Liver (tissue), 9 donors: ENCODE measurements around the gene BEAN1. TPM values are rescaled to one million over a fixed set of nuclear protein-coding genes. Genes with fewer than 3 reads are reported as not detected.

Experiments used
- DNase-seq: peaks from one replicate; pipeline ENCODE4 v3.0.0-alpha.2; 2017; ENCODE audit warnings: low spot score
- H3K27ac ChIP-seq, 2 donors: one replicate each; pipeline ENCODE4 v1.7.0; 2013; ENCODE audit warnings: inconsistent platforms in 2 of 2, low read length in 2 of 2, control low read depth in 1 of 2, low read depth in 1 of 2, mild to moderate bottlenecking in 1 of 2
- H3K27me3 ChIP-seq, 4 donors: one replicate each; pipeline versions ENCODE4 v1.6.1 to v1.7.0; 2013; ENCODE audit warnings: low read length in 3 of 4, inconsistent platforms in 1 of 4, mild to moderate bottlenecking in 1 of 4, moderate library complexity in 1 of 4; ENCODE audit not compliant: control insufficient read depth in 4 of 4, insufficient read depth in 4 of 4
- H3K36me3 ChIP-seq, 4 donors: one replicate each; pipeline versions ENCODE4 v1.6.1 to v1.7.0; 2013; ENCODE audit warnings: low read length in 3 of 4, mild to moderate bottlenecking in 3 of 4, low read depth in 1 of 4, moderate library complexity in 1 of 4; ENCODE audit not compliant: control insufficient read depth in 4 of 4, insufficient read depth in 3 of 4
- H3K4me1 ChIP-seq, 4 donors: one replicate each; pipeline versions ENCODE4 v1.6.1 to v1.7.0; 2013; ENCODE audit warnings: low read length in 3 of 4, mild to moderate bottlenecking in 3 of 4, moderate library complexity in 1 of 4; ENCODE audit not compliant: control insufficient read depth in 4 of 4, insufficient read depth in 4 of 4
- H3K4me3 ChIP-seq, 3 donors: one replicate each; pipeline versions ENCODE4 v1.6.1 to v1.7.0; 2013; ENCODE audit warnings: low read length in 3 of 3, control low read depth in 1 of 3, low read depth in 1 of 3, mild to moderate bottlenecking in 1 of 3
- H3K9ac ChIP-seq, 2 donors: one replicate each; pipeline ENCODE4 v1.7.0; 2013; ENCODE audit warnings: low read length in 2 of 2, mild to moderate bottlenecking in 2 of 2, moderate library complexity in 2 of 2, control low read depth in 1 of 2, low read depth in 1 of 2
- H3K9me3 ChIP-seq, 4 donors: one replicate each; pipeline versions ENCODE4 v1.6.1 to v1.7.0; 2013; ENCODE audit warnings: low read length in 3 of 4; ENCODE audit not compliant: control insufficient read depth in 4 of 4
- ATF3 ChIP-seq: IDR thresholded peaks from 2 replicates; pipeline ENCODE4 v1.6.1; 2016; ENCODE audit warnings: antibody characterized with exemption
- CTCF ChIP-seq: fragments of 150-350 bp; IDR thresholded peaks from 2 replicates; pipeline ENCODE4 v1.5.1; 2017; ENCODE audit warnings: improper control_type of control experiment, low read depth, low read length; ENCODE audit not compliant: missing input control
- EGR1 ChIP-seq, 2 donors: IDR thresholded peaks; 2 replicates each; pipeline ENCODE4 v1.6.1; 2016 to 2018; ENCODE audit warnings: antibody characterized with exemption in 2 of 2, low read depth in 2 of 2
- FOXA1 ChIP-seq: IDR thresholded peaks from 2 replicates; pipeline ENCODE4 v1.6.1; 2016; ENCODE audit warnings: antibody characterized with exemption
- FOXA2 ChIP-seq: IDR thresholded peaks from 2 replicates; pipeline ENCODE4 v1.6.1; 2016; ENCODE audit warnings: antibody characterized with exemption
- GABPA ChIP-seq, 2 donors: IDR thresholded peaks in 1 of 2; conservative IDR thresholded peaks in 1 of 2; 2 replicates each; pipeline ENCODE4 v1.6.1; 2016; ENCODE audit warnings: antibody characterized with exemption in 2 of 2, mild to moderate bottlenecking in 1 of 2, moderate library complexity in 1 of 2
- HNF4A ChIP-seq, 2 donors: conservative IDR thresholded peaks; 2 replicates each; pipeline ENCODE4 v1.6.1; 2016; ENCODE audit warnings: antibody characterized with exemption in 2 of 2, mild to moderate bottlenecking in 2 of 2
- HNF4G ChIP-seq: IDR thresholded peaks from 2 replicates; pipeline ENCODE4 v1.6.1; 2016; ENCODE audit warnings: antibody characterized with exemption
- JUND ChIP-seq, 2 donors: IDR thresholded peaks; 2 replicates each; pipeline ENCODE4 v1.6.1; 2016; ENCODE audit warnings: antibody characterized with exemption in 2 of 2
- MAX ChIP-seq: IDR thresholded peaks from 2 replicates; pipeline ENCODE4 v1.6.1; 2016; ENCODE audit warnings: antibody characterized with exemption
- NR2F2 ChIP-seq: IDR thresholded peaks from 2 replicates; pipeline ENCODE4 v1.6.1; 2016; ENCODE audit warnings: antibody characterized with exemption
- RAD21 ChIP-seq, 2 donors: IDR thresholded peaks; 2 replicates each; pipeline ENCODE4 v1.6.1; 2016; ENCODE audit warnings: antibody characterized with exemption in 2 of 2, mild to moderate bottlenecking in 2 of 2
- REST ChIP-seq: IDR thresholded peaks from 2 replicates; pipeline ENCODE4 v1.6.1; 2016; ENCODE audit warnings: antibody characterized with exemption, mild to moderate bottlenecking
- RXRA ChIP-seq, 2 donors: IDR thresholded peaks; 2 replicates each; pipeline ENCODE4 v1.6.1; 2017 to 2018; ENCODE audit warnings: antibody characterized with exemption in 2 of 2, mild to moderate bottlenecking in 1 of 2
- SP1 ChIP-seq: IDR thresholded peaks from 2 replicates; pipeline ENCODE4 v1.6.1; 2018; ENCODE audit warnings: antibody characterized with exemption, mild to moderate bottlenecking
- TAF1 ChIP-seq: conservative IDR thresholded peaks from 2 replicates; pipeline ENCODE4 v1.6.1; 2016; ENCODE audit warnings: antibody characterized with exemption, mild to moderate bottlenecking
- YY1 ChIP-seq: IDR thresholded peaks from 2 replicates; pipeline ENCODE4 v1.6.1; 2016; ENCODE audit warnings: antibody characterized with exemption, mild to moderate bottlenecking
- ZBTB33 ChIP-seq: IDR thresholded peaks from 2 replicates; pipeline ENCODE4 v1.6.1; 2016; ENCODE audit warnings: antibody characterized with exemption
- WGBS: extraction: QIAGEN DNeasy Blood & Tissue Kit; methylation state at CpG from one replicate; pipeline ENCODE4 v1.1.7; 2013; 5-methylcytosine and 5-hydroxymethylcytosine counted together
- polyA plus RNA-seq, 2 donors: library from polyadenylated mRNA; stranded (reverse) in 1 of 2; unstranded in 1 of 2; fragments of 200-250 nt in 1 of 2; fragments of >200 nt in 1 of 2; fragmentation: Nextera tagmentation in 1 of 2; extraction: Ambion mirVana in 1 of 2; gene quantifications; one replicate each; pipeline versions ENCODE4 v1.2.1 to v1.2.3, GENCODE V29; 2013 to 2015
- total RNA-seq, 2 donors: library from RNA; depleted of rRNA; stranded (reverse); fragments of >200 nt; gene quantifications; one replicate each; pipeline ENCODE4 v1.2.3, GENCODE V29; 2014
- donor health status: healthy.
- donor health status: healthy.
- donor health status: healthy.
- donor health status: healthy.
- donor health status: healthy.

The BEAN1 gene
- total and polyA plus RNA-seq, 4 donors = 0.22 to 0.99 (median 0.25) TPM; not detected in 1

GRCh38 chr16:66422366-66422765, 4.7 kb upstream of the BEAN1 start:
- no peak for DNase-seq
- Histone ChIP-seq H3K4me3 (no peak overlapping the region), H3K4me1 (peaks cover 0 to 6% (median 5%) of the 10 kb centered on the region in 4 donors), H3K36me3 (no peaks in the 10 kb centered on the region), H3K9ac (no peak overlapping the region), H3K27me3 (peaks cover 0 to 5% (median 3%) of the 10 kb centered on the region in 4 donors), H3K9me3 (no peaks in the 10 kb centered on the region), H3K27ac (no peak overlapping the region)
- TF ChIP-seq TAF1 = no peak
- no peak for TF ChIP-seq FOXA2
- no peak for TF ChIP-seq HNF4A (conservative IDR thresholded peaks at IDR 0.05)
- TF ChIP-seq MAX = no peak
- TF ChIP-seq GABPA (IDR thresholded peaks at IDR 0.05 in 1 of 2, conservative IDR thresholded peaks at IDR 0.05 in 1 of 2) = no peak
- TF ChIP-seq ZBTB33 = no peak
- TF ChIP-seq YY1 = no peak
- TF ChIP-seq RAD21 (IDR thresholded peaks at IDR 0.05) = no peak
- TF ChIP-seq HNF4G = no peak
- no peak for TF ChIP-seq RXRA (IDR thresholded peaks at IDR 0.05)
- no peak for TF ChIP-seq CTCF
- TF ChIP-seq FOXA1 = no peak
- TF ChIP-seq EGR1 (IDR thresholded peaks at IDR 0.05; ENCODE audit: low read depth in 2 of 2) = no peak
- TF ChIP-seq SP1 = no peak
- TF ChIP-seq ATF3 = no peak
- TF ChIP-seq NR2F2 = no peak
- TF ChIP-seq REST = no peak
- TF ChIP-seq JUND (IDR thresholded peaks at IDR 0.05) = no peak
- WGBS = 85% methylated on average over 2 of the region's 2 CpGs
